CD14-positive monocyte (primary cell): ENCODE measurements around the gene DDX43. TPM values are rescaled to one million over a fixed set of nuclear protein-coding genes. Genes with fewer than 3 reads are reported as not detected.
"Not testable (repeated sequence)": the region's sequence is repeated elsewhere in the genome, so short reads cannot be mapped to it uniquely, and the experiment has no call there.

ENCODE experiments used
- DNase-seq, 3 donors: peaks; one replicate each; pipeline ENCODE4 v3.0.0-alpha.2; 2011 to 2022
- H2AFZ ChIP-seq: 2 replicates; pipeline ENCODE4 v1.6.0; 2012; ENCODE audit warnings: mild to moderate bottlenecking, low read depth, low read length, inconsistent platforms; ENCODE audit not compliant: insufficient read depth, poor library complexity, severe bottlenecking
- H3K27ac ChIP-seq, 2 donors: 1 replicate in 1 of 2; 2 replicates in 1 of 2; pipeline ENCODE4 v1.5.1; 2012 to 2013; ENCODE audit warnings: low read length in 2 of 2, control low read depth in 1 of 2, inconsistent platforms in 1 of 2, low read depth in 1 of 2, mild to moderate bottlenecking in 1 of 2
- H3K27me3 ChIP-seq, 2 donors: one replicate each; pipeline versions ENCODE4 v1.6.0 to v1.6.1; 2011 to 2013; ENCODE audit warnings: low read length in 2 of 2; ENCODE audit not compliant: control insufficient read depth in 2 of 2, insufficient read depth in 2 of 2
- H3K36me3 ChIP-seq, 2 donors: replicated peaks in 1 of 2; 1 replicate in 1 of 2; 2 replicates in 1 of 2; pipeline versions ENCODE4 v1.5.1 to v1.6.1; 2012 to 2013; ENCODE audit warnings: low read length in 2 of 2, control low read depth in 1 of 2, inconsistent platforms in 1 of 2, mild to moderate bottlenecking in 1 of 2; ENCODE audit not compliant: insufficient read depth in 2 of 2, control insufficient read depth in 1 of 2
- H3K4me1 ChIP-seq, 2 donors: 1 replicate in 1 of 2; 2 replicates in 1 of 2; pipeline versions ENCODE4 v1.5.1 to v1.6.1; 2012 to 2013; ENCODE audit warnings: low read length in 2 of 2, control low read depth in 1 of 2, inconsistent platforms in 1 of 2, mild to moderate bottlenecking in 1 of 2, moderate library complexity in 1 of 2; ENCODE audit not compliant: insufficient read depth in 2 of 2, control insufficient read depth in 1 of 2
- H3K4me2 ChIP-seq: replicated peaks from 2 replicates; pipeline ENCODE3; 2012; ENCODE audit warnings: low read length, moderate library complexity, mild to moderate bottlenecking; ENCODE audit not compliant: poor library complexity, severe bottlenecking; ENCODE audit errors: extremely low read depth
- H3K4me3 ChIP-seq, 3 experiments: fragments of 200-600 bp in 1 of 3; sonication (generic) in 1 of 3; replicated peaks in 1 of 3; 1 replicate in 2 of 3; 2 replicates in 1 of 3; pipeline ENCODE4 v1.5.1; 2011 to 2013; ENCODE audit warnings: low read length in 3 of 3, mild to moderate bottlenecking in 3 of 3, control low read depth in 2 of 3, low read depth in 2 of 3, inconsistent platforms in 1 of 3, moderate library complexity in 1 of 3
- H3K79me2 ChIP-seq: 2 replicates; pipeline ENCODE4 v1.6.0; 2012; ENCODE audit warnings: mild to moderate bottlenecking, control low read depth, inconsistent platforms, low read length, moderate library complexity; ENCODE audit not compliant: insufficient read depth
- H3K9ac ChIP-seq: 2 replicates; pipeline ENCODE4 v1.6.0; 2017; ENCODE audit warnings: low read length, mild to moderate bottlenecking; ENCODE audit not compliant: insufficient read depth, poor library complexity, severe bottlenecking
- H3K9me3 ChIP-seq, 2 donors: replicated peaks in 1 of 2; 1 replicate in 1 of 2; 2 replicates in 1 of 2; pipeline versions ENCODE4 v1.5.1 to v1.6.1; 2012 to 2013; ENCODE audit warnings: low read length in 2 of 2, control low read depth in 1 of 2; ENCODE audit not compliant: control insufficient read depth in 1 of 2, insufficient read depth in 1 of 2
- H4K20me1 ChIP-seq: 2 replicates; pipeline ENCODE4 v1.6.0; 2012; ENCODE audit warnings: mild to moderate bottlenecking, low read length, control low read depth, moderate library complexity; ENCODE audit not compliant: insufficient read depth
- H3K27ac Mint-ChIP-seq, 7 donors: one replicate each; pipeline ENCODE4 v1.8.0; 2020; ENCODE audit warnings: mild to moderate bottlenecking in 7 of 7, mixed read lengths in 7 of 7, moderate library complexity in 6 of 7, inconsistent platforms in 2 of 7
- H3K27me3 Mint-ChIP-seq, 3 donors: one replicate each; pipeline ENCODE4 v1.8.0; 2021 to 2022; ENCODE audit warnings: low read depth in 3 of 3, mild to moderate bottlenecking in 3 of 3, mixed read lengths in 3 of 3, moderate library complexity in 3 of 3, inconsistent platforms in 1 of 3
- H3K36me3 Mint-ChIP-seq, 2 donors: one replicate each; pipeline ENCODE4 v1.8.0; 2020; ENCODE audit warnings: mixed read lengths in 2 of 2, inconsistent platforms in 1 of 2, mild to moderate bottlenecking in 1 of 2
- H3K4me1 Mint-ChIP-seq: one replicate; pipeline ENCODE4 v1.8.0; 2020; ENCODE audit warnings: mild to moderate bottlenecking, mixed read lengths
- H3K4me3 Mint-ChIP-seq, 2 donors: one replicate each; pipeline ENCODE4 v1.8.0; 2020; ENCODE audit warnings: mild to moderate bottlenecking in 2 of 2, mixed read lengths in 2 of 2, moderate library complexity in 1 of 2
- H3K9me3 Mint-ChIP-seq, 7 donors: one replicate each; pipeline ENCODE4 v1.8.0; 2020 to 2022; ENCODE audit warnings: mixed read lengths in 7 of 7, mild to moderate bottlenecking in 6 of 7, moderate library complexity in 6 of 7, inconsistent platforms in 2 of 7
- CTCF ChIP-seq: fragments of 200-600 bp; IDR thresholded peaks from one replicate; pipeline ENCODE4 v1.8.0; 2022; ENCODE audit warnings: antibody characterized with exemption, mild to moderate bottlenecking
- WGBS: methylation state at CpG from one replicate; pipeline ENCODE4 v1.1.5; 2013; ENCODE audit warnings: missing lambda C conversion rate; ENCODE audit not compliant: insufficient coverage; 5-methylcytosine and 5-hydroxymethylcytosine counted together
- intact Hi-C, 2 donors: fragments of 100-400 bp; cut with micrococcal nuclease; formaldehyde crosslinking; loops; one replicate each; pipeline versions ENCODE4 v1.15.0 to v1.15.1; 2023
- polyA plus RNA-seq, 3 donors: library from polyadenylated mRNA; depleted of rRNA in 1 of 3; unstranded in 2 of 3; stranded (reverse) in 1 of 3; fragments of 300-500 nt in 2 of 3; fragments of >200 nt in 1 of 3; fragmentation: Illumina TruSeq in 2 of 3; gene quantifications; 1 replicate in 2 of 3; 2 replicates in 1 of 3; pipeline ENCODE4 v1.2.3, GENCODE V29; 2012 to 2021

Gene DDX43
- polyA plus RNA-seq, 3 donors: 0.23 to 1.0 TPM; not detected in 1

- H2AFZ ChIP-seq: no peak overlapping the region
- no peak overlapping the region for H3K4me3 Mint-ChIP-seq
- H3K27me3 ChIP-seq: no peaks in the 10 kb centered on the region
- H3K4me3 ChIP-seq: no peak overlapping the region
- intact Hi-C loops: no loop called here
- H3K9me3 ChIP-seq: peaks cover 3 to 7% of the 10 kb centered on the region in 2 donors
- DNase-seq: no peak
- no peaks in the 10 kb centered on the region for H3K79me2 ChIP-seq
- H4K20me1 ChIP-seq: no peaks in the 10 kb centered on the region
- no peaks in the 10 kb centered on the region for H3K4me1 ChIP-seq
- H3K36me3 Mint-ChIP-seq: no peaks in the 10 kb centered on the region
- H3K9ac ChIP-seq: no peak overlapping the region
- peaks cover 0 to 2% (median 0%) of the 10 kb centered on the region in 3 donors for H3K27me3 Mint-ChIP-seq
- WGBS: no CpG with 5 or more reads among the region's 3 CpGs
- no peaks in the 10 kb centered on the region for H3K4me1 Mint-ChIP-seq
- H3K27ac ChIP-seq: no peak overlapping the region
- no peaks in the 10 kb centered on the region for H3K36me3 ChIP-seq
- no peak overlapping the region for H3K27ac Mint-ChIP-seq
- peaks cover 2 to 8% (median 5%) of the 10 kb centered on the region in 7 donors for H3K9me3 Mint-ChIP-seq
- no peak overlapping the region for H3K4me2 ChIP-seq
- no peak for TF ChIP-seq CTCF
These were observed 17.4 kb upstream of the DDX43 start for GRCh38 chr6:73377225-73377624.

- not testable (repeated sequence) for H3K27ac Mint-ChIP-seq, H3K4me3 Mint-ChIP-seq
These were observed 13.1 kb upstream of the DDX43 start for GRCh38 chr6:73381531-73381930.

More at GRCh38 chr6:73381531-73381930, 13.1 kb upstream of the DDX43 start:
- intact Hi-C loops, H3K9ac ChIP-seq, H3K4me3 ChIP-seq, H3K4me1 ChIP-seq, H3K4me2 ChIP-seq, H3K36me3 Mint-ChIP-seq, H3K9me3 ChIP-seq, H3K4me1 Mint-ChIP-seq, H3K27me3 Mint-ChIP-seq, H3K36me3 ChIP-seq, DNase-seq, H3K27ac ChIP-seq, H4K20me1 ChIP-seq, H3K9me3 Mint-ChIP-seq, H3K27me3 ChIP-seq, H2AFZ ChIP-seq, H3K79me2 ChIP-seq: not testable (repeated sequence)
- 93% methylated on average over 10 of the region's 10 CpGs for WGBS
